ENCODE results near the gene FLOT1.
"Not testable (repeated sequence)": the region's sequence is repeated elsewhere in the genome, so short reads cannot be mapped to it uniquely, and the experiment has no call there.

The FLOT1 gene

DNA sequence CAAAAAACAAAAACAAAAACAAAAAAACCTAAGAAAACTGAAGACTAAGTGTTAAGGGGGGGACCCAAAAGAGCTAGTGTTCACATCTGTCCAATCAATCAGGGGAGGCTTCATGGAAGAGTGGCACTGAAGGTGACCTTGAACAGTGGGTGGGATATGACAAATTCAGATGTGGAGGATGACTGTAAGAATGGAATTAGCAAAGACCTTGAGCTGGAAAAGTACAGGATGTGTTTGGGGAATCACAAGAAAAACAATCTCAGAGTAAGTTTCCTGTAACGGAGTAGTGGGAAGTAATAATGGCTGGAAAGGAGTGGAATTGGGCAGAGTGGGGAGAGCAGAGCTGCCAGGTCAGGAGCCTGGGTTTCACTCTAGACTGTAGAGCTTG lies 4.8 kb upstream of the FLOT1 start:
- no peak for DNase-seq (ENCODE audit: low read depth, low spot score)

GRCh38 chr6:30744054-30744805 lies 1.7 kb upstream of the FLOT1 start, which contains the start of gene IER3:
Gene IER3 (minus strand): TSS chr6:30744547. CDS start chr6:30744518, 29 bp downstream.
- DNase-seq (ENCODE audit: low read depth, low spot score): no peak

GRCh38 chr6:30743099-30744053 lies 889 bp upstream of the FLOT1 start:
- DNase-seq (ENCODE audit: low read depth, low spot score): no peak

DNA sequence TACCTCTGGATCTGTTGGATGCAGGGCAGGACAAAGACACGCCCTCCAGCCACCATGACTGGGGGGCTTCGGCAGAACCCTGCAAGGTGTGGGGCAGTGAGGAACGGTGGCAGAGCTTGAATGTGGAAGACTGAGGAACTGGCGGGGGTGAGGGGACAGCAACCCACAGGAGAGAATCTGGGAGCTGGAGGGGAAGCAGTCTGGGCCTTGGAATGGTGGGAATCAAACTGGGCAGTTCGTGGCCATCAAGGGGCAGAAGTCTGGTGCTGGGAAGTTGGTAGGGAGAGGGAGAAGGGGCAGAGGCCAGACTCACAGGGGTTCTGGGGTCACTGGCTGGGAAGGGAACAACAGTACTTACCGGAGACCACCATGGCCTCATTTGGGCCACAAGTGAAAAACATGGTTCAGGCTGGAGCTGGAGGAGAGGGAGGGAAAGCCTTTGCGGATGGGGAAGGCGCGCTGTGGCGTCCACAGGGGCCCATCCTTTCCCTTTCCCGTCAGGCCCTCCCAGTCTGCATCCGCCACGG lies 635 bp downstream of the FLOT1 start:
- DNase-seq (ENCODE audit: low read depth, low spot score): no peak

GRCh38 chr6:30741063-30741779 lies 1.3 kb downstream of the FLOT1 start:
- no peak for DNase-seq (ENCODE audit: low read depth, low spot score)

DNA sequence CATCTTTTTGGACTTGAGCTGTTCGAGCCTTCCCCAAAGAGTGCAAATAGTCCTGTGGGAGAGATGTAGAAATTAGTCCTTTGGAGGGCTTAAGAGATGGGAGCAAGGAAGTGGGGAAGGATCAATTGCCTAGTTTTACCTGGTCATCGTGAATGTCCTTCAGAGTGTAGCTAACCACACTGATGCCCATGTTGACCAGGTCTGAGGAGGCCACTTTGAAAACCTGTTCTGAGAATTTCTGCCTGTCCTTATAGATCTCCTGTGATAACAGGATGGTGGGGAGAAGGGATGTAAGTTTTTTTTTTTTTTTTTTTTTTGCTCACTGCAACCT lies 2.0 kb downstream of the FLOT1 start:
- no peak for DNase-seq (ENCODE audit: low read depth, low spot score)

- DNase-seq (ENCODE audit: low read depth, low spot score): no peak
Observed at GRCh38 chr6:30738532-30738931, 4.0 kb downstream of the FLOT1 start.

DNA sequence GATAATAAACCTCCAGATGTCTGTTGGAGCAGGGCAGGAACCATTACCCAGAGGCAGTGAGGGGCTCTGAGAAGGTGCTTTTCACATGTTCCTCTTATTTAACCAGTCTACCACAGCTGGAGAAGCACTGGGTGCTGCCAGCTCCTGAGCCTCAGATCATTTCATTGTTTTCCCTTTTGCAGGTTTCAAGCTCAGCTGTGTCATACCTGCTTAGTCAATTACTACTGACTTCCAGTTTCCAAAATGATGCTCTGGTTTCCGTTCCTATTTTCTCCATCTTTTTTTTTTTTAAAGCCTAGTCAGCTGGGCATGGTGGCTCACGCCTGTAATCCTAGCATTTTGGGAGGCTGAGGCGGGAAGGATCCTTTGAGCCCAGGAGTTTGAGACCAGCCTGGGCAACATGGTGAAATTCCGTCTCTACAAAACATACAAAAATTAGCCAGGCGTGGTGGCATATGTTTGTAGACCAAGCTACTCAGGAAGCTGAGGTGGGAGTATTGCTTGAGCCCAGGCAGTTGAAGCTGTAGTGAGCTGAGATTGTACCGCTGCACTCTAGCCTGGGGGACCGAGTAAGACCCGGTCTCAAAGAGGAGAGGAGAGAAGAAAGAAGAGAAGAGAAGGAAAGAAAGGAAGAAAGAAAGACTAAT lies 6.7 kb downstream of the FLOT1 start:
- DNase-seq (ENCODE audit: low read depth, low spot score): no peak

- DNase-seq (ENCODE audit: low read depth, low spot score): no peak
Observed at GRCh38 chr6:30732237-30732943, 10.1 kb downstream of the FLOT1 start.

DNA sequence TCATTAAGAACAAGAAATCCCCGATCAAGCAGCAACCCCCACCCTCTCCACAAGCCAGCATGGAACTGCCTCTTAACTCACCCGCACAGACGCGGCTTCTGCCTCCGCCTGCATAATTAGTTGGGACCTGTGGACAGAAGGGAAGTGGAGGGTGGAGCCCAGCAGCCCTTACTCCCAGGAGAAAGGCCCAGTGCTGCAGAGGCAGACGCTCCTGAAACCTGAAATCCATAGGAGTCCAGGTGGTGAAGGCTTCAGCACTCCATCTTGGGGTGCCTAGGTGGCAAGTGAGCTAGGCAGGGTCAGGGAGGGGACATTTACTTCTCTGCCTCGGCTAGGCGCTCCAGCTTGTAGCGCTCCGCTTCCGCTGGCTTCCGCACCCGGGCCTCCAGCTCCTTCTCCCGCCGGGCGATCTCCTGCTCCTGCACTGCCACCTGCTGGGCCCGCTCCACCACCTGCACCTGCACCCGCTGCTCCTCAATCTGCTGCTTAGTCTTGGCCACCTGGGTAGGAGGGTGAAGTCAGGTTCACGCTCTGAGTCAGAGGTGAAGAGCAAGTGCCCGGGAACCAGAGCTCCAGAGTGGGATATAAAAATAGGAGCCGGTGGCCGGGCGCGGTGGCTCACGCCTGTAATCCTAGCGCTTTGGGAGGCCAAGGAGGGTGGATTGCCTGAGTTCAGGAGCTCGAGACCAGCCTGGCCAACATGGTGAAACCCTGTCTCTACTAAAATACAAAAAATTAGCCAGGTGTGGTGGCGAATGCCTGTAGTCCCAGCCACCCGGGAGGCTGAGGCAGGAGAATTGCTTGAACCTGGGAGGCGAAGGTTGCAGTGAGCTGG lies 11.7 kb downstream of the FLOT1 start:
- no peak for DNase-seq (ENCODE audit: low read depth, low spot score)

DNA sequence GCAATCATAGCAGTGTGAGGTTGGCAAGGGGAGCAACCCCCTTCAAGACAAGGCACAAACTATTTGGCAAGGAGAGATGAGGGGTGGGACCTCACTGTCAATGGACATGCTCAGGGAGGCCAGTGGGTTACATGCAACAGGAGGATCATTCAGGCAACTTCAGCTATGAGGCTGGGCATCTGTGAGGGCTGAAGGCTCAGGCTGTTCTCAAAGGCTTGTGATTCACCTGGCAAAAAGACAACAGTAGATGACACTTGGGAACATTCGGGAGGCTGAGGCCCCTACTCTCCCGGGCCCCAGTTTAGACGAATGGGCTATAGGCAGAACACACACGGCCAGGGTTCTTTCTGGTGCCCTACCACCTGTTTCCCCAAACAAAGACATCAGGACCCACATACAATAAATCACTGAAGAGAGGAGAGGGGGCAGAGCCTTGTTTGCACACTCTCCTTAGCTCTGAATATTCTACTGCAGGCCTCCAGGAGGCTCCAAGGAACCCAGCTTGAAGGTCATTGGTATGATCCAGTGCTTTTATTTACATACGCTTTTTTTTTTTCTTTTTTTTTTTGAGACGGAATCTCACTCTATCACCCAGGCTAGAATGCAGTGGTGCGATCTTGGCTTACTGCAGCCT lies 14.4 kb downstream of the FLOT1 start:
- DNase-seq (ENCODE audit: low read depth, low spot score): no peak

GRCh38 chr6:30726506-30727413 lies 15.7 kb downstream of the FLOT1 start:
- no peak for DNase-seq (ENCODE audit: low read depth, low spot score)

DNA sequence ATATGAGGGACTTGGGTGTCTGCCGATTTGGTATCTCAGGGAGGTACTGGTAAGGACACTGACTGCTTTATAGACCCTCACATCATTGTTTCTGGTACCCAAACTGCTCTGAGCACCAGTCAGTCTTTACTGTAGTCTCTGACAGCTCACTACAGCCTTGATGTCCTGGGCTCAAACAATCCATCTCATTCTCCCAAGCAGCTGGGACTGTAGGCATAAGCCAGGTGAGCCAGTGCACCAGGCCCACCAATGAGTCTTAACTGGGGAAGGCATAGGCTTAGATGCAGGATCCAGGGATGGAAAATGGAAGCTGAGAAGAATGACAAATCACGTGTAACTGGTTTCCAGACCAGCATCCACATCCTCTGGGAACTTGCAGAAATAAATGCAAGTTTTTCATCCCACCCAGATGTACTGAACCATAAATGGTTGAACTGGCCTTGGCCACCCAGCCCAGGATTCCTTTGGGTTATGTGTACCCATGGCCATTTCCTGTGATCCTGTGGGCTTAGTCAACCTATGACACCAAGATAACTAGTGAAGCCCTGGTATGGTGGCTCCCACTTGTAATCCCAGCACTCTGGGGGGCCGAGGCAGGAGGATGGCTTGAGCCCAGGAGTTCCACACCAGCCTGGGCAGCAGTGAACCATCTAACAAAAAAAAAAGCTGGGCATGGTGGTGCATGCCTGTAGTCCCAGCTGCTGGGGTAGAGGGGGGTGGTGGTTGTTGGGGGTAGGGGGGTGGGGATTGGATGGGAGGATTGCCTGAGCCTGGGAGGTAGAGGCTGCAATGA lies 16.6 kb downstream of the FLOT1 start:
- no peak for DNase-seq (ENCODE audit: low read depth, low spot score)

GRCh38 chr6:30724906-30725667 lies 17.4 kb downstream of the FLOT1 start:
- no peak for DNase-seq (ENCODE audit: low read depth, low spot score)

- not testable (repeated sequence) for DNase-seq (ENCODE audit: low read depth, low spot score)
Observed at GRCh38 chr6:30723843-30724741, 18.4 kb downstream of the FLOT1 start.
